HG03442 (cell line): ENCODE measurements around the gene IHH.

Experiments used
- ATAC-seq: cut with Tn5 transposase; IDR thresholded peaks from one replicate; pipeline ENCODE4 v1.9.1; 2021; ENCODE audit warnings: mild to moderate bottlenecking, moderate library complexity; ENCODE audit not compliant: unreplicated experiment

Gene IHH

DNA sequence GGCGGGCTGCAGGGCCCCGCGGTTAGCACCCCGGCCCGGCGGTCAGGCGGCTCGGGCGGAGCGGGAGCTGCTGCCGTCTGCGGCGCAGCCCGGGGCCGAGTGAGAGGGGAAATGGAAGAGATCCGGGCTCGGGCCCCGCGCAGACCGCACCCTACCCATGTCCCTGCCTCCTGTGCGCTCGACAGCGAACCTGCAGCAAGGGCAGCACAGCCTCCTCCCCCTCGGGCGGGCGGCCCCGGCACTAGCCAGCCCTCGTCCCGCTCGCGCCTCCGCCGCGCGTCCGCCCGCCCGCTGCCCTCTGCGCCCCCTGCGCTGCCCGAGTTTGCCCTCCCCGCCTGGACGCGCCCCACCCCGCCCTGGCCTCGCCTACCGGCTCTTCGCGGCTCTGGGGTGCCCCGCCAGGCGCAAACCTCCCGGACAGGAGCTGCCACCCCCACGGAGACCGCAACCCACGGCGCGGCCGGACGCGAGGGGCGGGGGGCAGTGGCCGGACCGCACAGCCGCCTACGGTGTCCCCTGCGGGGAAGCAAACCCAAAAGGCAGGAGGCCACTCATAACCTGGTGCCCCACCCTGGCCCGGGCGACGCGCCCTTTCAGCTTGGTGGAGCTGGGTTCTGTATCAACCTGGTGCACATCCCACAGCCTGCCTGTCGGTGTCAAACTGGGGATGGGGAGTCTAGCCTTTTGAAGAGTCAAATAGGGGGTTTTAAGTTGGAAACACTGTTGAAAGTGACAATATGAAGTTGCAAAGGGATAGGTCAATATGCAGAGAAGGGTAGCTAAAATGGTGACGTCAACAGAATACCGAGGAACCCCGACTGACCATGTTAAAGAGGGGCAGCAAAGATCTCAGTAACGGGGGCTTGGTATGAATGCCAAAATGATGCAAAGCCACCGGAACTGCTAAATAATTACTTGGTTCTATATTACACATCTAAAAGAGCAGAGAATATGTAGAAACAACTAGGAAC lies at the start of gene IHH:
Gene IHH, minus strand, starts transcription at position 101 of the 971 bp plus-strand sequence. CDS start 454 bp downstream, outside the sequence.
- no peak for ATAC-seq

DNA sequence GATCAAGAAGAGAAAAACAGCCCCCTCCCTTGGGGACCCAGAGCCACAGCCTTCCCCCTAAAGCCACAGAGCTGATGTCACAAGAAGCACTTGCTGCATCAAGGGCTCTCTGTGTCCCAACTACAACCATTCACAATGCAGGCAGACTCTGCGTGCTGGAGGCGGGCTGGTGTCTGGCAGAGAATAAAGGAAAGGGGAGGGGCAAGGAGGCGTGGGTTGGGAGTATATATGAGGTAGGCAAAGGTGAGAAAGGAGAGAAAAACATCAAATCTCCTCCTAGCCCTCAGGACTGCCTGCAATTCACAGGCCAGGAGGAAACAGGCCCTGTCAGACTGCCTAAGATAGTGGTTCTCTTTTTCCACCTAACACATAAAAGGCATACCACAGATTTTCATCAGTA lies 48.8 kb upstream of the IHH start:
- no peak for ATAC-seq

DNA sequence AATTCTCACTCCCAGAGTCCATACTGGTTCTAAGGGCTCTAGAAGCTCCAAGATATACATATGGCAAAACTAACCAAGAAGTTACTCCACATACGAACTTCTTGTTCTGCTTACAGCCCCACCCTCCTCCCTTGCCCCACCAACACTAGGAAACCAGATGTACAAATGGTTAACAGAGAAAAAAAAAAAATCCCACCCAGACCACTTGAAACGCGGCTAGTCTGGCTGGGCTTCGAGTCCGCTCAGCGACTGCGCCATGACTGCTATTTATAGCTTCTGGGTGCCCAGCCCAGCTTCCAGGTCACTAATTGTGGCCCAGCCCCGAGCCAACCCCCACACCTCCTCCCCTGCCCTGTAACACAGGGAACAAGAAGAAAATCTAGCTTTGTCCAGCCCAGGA lies 47.0 kb upstream of the IHH start:
- ATAC-seq, result no peak

DNA sequence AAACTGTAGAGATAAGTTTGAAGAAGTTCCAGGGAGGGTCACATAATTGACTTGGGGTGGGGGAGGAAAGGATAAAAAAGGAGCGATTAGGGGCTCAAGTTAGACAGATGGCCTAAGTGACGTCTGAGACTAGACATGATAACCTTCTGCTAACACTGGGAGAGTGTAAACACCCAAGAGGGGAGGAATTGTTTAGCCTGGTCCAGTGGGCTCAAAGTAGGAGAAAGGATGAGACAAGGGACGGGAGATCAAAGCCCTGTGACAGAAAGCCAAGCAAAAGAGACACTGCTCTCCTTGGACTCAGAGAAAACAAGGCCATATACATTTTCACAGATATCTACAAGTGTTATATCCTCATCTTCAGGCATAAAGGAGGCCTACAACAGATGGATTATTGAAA lies 45.5 kb upstream of the IHH start:
- no peak for ATAC-seq

DNA sequence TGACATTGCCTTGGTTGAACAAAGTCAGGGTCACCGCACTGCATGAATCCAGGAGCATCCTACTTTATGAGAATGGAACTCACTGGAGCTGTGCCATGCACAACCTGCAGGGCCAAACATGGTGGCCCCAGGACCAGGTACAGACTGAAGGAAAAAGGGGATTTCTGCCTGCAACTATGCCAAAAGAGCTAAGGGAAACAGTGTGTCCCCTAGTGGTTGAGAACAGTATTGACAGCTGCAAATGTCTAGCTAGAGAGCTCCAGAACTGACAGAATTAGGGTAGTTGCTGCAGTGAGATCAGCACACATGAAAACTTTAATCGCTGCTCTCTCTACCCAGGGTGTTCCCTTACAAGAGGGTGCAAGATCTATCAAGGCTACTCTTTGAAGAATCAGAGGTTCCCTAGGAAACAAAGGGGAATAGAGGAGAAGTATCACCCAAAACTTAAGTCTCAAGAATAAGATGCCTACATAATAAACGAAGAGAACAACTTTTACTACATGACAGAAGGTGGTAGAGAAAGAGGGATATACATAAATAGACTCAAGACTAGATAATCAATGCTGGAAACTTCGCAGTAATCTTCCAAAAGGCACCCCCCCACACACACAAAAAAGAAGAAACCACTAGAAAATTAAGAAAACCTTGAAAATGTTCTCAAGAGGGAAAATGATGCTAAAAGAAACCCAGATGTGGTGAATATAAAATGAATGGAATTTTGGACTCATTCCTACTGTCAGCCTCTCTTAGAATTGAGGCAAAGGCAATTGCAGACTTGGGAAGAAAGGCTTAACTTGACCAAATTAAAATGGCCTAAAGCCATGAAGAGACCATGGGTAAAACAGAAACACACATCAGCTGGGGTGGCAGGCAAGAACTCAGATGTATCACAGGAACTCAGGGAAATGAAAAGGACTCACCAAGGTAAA lies 43.6 kb upstream of the IHH start:
- ATAC-seq, result no peak

DNA sequence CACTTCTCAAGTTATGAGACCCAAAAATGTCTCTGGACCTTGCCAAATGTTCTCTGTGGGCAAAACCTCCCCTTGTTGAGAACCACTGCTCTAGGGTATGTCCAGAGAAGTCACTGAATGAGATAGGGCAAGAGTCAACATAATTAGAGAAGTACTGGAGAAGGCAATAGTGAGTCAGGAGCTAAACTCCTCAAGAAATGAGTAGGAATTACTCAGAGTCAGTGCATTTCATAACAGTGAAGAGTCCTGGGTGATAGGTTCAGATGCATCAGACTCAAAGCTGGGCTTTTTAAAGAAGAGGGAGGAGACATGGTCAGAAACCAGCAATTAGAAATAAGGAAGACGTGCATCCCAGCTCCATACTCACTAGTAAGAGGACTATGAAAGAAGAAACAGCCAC lies 38.6 kb upstream of the IHH start:
- ATAC-seq, result no peak

DNA sequence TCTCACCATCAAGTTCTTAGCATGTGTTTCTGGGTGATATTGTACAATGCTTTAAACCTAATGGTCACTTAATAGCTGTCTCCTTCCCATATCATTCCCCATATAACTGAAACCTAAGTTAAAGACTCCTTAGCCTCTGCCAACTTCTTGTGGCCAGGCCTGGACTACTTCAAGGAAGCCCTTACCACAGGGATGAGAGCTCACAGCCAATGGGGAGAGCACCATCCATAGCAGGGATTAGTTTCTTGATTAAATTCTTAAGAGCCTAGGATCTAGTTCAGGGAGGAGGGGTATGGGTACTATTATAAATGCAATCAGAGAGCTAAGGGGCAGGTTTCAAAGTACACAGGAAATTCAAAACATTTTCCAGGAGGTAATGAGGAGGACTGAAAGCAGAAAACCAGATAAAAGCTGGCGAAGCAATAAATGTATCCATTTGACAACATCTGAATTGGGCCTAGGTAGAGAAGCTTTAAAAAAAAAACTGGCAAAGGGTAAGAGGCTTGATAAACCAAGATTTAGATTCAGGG lies 34.8 kb upstream of the IHH start:
- ATAC-seq, result no peak

DNA sequence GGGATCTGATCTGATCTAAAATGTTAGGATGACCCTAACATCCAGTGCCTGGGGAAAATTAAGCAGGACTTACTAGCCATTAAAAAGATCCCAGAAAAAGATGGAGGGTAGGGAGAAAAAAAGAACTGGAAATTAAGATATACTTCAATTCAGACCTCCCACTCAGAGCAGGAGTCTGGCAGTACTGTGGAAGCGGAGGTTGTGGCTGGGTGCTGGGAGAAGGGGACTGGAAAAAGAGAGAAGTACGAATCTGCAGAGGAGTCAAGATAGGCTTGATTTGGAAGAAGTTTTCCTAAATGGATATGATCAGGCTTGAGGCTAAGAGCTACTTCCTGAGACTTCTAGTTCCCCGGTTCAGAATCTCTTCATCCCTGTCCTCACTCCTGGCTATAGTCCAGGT lies 33.5 kb upstream of the IHH start:
- no peak for ATAC-seq

DNA sequence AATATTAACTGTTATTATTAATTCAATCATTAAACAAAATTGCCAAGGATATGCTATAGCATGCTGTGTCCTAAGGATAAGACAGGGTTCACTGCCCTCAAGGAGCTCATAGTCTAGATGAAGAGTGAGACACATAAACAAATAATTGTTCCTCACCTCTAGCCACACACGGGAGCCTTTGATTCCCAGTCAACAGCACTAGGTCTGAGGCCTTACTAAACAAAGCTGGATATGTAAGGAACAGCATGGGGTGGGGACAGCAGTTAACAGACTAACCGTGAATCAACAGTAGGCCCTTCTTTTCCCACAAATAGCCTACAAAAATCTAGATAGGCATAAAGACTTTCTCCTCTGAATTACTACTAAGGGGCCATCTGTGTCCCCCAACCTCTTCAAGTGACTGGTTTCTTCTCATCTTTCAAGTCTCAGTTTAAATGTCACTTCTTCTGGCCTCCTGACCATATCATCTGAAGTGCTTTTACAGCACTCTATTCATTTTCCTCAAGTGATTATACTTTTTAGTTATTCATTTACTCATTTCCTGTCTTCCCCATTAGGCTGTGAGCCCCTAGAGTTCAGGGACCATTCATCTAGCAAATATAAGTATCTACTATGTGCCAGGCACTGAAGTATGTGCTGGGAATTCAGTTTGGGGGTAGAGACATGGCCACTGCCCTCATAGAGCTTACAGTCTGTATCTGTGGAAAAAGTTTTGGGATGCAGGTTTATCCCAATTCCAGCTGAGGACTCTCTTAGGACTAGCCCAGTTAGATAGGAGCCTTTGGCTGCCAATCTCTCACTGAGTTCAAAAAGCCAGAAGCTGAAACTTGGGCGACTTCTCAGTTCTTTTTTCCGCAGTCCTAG lies 29.9 kb upstream of the IHH start:
- no peak for ATAC-seq

DNA sequence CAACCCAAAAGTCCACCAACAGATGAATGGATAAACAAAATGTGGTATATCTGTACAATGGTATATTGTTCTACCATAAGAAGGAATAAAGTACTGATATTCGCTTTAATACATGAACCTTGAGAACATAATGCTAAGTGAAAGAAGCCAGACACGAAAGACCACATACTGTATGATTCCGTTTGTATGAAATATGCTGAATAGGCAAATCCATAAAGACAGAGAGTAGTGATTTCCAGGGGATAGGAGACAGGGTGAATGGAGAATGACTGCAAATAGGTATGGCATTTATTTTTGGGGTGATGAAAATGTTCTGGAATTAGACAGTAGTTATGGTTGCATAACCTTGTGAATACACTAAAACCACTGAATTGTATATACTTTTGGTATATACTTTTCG lies 28.6 kb upstream of the IHH start:
- ATAC-seq, result no peak

DNA sequence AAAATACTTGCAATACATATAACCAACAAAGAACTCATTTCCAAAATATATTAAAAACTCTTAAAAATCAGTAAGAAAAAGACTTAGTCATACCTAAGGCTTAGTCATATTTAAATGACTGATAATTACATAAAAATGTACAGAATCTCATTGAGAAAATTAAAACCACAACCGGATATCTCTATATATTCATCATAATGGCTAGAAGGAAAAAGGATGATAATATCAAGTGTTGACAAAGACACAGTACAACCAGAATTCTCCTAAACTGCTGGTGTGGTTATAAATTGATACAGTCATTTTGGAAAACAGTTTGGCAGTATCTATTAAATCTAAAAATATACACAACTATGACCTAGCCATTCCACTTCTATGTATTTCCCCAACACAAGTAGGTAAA lies 27.1 kb upstream of the IHH start:
- ATAC-seq, result no peak

DNA sequence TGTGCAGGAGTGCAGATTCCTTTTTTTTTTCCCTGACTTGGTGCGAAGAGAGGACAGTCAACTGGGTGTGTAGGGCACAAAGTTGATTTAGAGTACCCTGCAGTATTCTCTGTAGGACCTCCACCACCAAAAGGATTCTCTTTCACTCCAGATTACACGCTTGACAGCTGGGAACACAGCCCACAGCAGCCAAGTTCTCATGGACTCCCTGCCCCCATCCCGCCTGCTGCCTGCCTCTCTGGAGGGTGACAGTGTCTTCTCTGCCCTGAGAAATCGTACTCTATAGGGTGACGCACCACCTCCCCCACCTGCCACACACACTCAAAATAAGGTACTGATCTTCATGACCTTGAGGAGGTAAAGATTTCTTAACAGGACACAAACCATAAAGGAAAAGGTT lies 26.6 kb upstream of the IHH start:
- ATAC-seq, result no peak

DNA sequence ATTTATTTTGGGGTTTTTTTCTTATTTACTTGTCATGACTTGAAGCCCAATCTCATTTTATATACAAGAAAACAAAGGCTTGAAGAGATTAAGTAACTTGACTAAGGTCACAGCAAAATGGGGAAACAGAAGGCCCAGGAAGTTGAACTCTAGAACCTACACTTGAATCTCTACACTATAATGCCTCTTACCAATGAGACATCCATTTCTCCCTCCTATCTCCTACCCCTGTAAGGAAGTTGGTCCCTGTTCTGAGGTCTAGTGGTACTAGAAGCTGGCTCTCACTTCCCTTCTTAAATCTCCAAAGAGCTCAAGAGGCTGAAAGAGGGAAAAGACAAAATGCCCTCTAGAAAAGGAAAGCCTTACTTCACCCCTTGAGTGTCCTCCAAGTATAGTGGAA lies 25.5 kb upstream of the IHH start:
- ATAC-seq, result no peak

DNA sequence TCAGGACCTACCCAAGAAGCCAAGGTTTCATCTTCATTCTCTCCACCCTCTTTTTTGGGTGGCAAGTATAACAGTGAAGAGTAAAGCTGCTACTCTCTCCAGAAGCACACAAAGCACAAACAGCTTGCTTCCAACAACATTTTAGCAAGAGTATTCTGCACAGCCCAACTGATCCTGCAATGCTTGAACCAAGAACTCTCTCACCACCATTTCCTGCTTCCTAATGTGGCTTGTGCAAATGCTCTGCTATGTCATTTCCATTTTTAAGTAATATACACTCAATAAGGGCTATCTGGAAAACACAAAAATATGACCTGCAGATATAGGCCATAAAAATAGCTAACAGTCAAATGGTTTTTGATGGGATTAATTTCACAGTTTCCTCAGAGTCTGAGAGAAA lies 24.1 kb upstream of the IHH start:
- no peak for ATAC-seq

DNA sequence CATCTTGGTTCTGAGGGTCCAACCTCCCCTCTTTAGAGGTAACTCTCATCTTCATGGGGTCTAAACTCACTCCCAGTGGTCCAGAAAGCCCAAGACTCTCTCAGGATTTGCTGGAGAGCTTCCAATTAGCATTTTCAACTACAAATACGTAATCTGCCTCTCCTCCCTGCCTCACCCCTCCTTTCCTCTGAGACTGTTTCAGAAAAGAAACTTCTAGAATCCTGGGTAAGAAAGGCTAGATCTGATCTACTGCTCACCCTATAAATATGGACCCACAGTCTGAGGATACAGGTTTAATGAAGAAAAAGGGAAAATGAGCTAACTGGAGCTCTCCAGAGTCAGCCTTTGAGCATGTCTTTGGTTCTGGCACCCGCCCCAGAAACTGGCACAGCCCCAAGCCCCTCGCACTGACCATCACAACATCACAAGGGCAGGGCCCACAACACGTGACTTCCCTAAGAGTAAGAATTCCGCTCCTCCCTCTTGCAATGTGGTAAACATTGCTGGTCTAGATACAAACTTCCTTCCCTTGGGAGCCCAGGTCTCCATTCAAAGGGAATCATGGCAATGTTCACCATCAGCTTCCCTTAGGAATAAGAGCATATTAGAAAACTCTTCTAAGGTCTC lies 21.7 kb upstream of the IHH start:
- ATAC-seq, result no peak

DNA sequence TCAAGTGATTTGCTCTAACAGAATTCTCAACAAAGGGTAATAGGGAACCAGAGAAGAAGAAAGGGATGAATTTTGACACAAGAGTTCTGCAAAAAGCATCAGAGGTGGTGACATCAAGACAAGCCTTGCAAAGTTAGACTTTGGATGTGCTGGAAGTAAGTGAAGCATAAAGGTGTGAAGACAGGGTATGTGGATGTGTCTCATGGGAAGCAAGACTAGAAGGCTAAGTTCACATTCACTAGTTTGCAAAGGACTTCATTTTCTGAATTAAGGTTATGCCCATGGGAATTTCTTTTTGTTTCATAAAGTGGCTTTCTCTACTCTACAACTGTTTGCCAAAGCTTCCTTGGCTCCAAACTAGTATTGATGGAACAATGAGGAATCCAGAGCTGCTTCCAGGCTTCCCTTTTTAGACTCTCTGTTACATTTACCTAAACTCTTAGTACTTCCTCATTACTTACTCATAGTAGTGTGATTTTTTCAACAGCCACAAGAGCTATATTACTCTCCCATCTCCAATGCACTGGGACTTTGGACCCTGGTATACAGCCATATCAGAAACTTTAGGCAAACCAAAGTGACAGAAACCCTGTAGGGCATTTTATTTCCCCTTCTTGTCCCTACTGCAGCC lies 21.1 kb upstream of the IHH start:
- no peak for ATAC-seq

DNA sequence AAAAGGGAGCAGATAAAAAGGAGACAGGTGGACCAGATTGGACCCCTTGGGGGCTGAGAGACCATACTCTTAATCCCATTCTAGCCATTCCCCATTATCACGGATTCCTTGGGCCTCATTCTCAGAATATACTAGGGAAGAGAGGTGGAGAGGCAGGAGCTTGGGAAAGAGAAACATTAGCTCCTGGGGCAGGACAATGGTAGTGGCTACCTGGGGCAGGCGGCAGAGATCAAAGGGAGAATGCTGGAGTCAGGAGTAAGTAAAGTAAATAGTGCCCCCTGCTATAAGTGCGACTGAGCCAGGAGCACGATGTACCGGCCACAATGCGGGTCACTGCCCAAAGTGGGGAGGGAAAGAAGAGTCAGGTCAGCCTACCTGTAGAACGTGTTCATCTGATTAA lies 20.4 kb upstream of the IHH start:
- no peak for ATAC-seq

DNA sequence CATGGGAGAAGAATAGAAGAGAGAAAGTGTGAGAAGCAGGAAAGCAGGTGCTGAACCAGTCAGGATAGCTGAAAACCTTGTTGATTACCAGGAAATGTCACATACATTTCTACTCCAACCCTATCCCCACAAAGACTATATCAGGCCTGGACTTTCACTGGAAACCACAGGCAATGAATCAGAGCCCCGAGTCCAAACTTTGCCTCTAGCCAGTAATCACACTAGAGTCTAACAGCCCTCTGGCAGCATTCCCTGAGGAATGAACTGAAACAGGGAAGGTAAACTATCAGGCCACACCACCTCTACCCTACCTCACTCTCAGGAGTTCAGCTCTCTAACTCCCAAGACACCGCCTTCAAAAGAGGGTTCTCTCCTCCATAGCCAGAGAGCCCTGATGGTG lies 18.7 kb upstream of the IHH start:
- ATAC-seq, result no peak

DNA sequence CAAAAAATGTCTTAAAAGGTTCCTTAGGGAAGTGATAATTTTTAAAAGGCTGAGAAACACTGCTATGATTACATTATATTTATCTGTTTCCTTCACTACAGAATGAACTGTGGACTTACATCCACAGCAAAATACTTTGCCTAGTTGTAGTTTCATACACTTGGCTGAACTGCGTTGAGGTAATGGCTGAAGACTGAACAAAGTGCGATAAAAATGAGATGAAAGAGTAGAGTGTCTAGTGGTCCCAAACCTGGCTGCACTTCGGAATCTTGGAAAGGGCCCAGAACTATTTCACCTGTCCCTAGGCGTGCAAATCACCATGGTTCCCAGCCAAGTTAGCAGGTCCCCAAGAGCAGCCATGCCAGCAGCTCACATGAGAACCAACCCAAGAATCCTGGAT lies 18.2 kb upstream of the IHH start:
- ATAC-seq, result no peak

DNA sequence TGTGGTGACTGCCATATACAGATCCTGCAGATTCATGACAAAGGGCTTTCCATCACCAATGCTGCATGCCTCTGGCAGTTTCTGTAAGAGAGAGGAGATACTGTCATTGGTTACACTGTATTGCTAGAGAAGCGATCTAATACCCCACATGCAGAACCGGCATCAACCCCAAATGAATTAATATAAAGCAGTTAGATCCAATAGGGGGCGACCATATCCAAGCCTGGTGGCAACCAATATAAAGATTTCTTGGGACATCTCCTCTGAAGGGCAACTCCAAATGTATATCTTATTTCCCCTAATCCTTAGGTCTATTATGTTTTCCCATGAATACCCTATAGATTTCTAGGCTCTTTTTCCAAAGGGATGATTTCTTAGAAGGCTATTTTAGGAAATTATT lies 17.4 kb upstream of the IHH start:
- ATAC-seq, result no peak
